ENCODE results near the gene STAM2.

DNA sequence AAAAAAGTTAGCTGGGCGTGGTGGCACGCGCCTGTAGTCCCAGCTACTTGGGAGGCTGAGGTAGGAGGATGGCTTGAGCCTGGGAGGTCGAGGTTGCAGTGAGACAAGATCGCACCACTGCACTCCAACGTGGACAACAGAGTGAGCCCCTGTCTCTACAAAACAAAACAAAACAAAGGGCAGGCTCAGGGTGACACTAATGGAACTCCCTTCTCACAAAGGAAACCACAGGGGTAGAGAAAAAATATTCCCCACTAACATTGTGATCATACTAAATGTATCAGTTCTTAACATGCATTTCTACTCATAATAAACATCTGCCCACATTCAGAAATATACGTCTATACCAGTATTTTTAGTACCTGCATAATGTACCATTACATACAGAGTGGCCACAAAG is 21.1 kb downstream of the STAM2 start:
- TF ChIP-seq, protein P1, sequence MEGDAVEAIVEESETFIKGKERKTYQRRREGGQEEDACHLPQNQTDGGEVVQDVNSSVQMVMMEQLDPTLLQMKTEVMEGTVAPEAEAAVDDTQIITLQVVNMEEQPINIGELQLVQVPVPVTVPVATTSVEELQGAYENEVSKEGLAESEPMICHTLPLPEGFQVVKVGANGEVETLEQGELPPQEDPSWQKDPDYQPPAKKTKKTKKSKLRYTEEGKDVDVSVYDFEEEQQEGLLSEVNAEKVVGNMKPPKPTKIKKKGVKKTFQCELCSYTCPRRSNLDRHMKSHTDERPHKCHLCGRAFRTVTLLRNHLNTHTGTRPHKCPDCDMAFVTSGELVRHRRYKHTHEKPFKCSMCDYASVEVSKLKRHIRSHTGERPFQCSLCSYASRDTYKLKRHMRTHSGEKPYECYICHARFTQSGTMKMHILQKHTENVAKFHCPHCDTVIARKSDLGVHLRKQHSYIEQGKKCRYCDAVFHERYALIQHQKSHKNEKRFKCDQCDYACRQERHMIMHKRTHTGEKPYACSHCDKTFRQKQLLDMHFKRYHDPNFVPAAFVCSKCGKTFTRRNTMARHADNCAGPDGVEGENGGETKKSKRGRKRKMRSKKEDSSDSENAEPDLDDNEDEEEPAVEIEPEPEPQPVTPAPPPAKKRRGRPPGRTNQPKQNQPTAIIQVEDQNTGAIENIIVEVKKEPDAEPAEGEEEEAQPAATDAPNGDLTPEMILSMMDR (IDR thresholded peaks at IDR 0.05), result no peak
- TF ChIP-seq POLR2A (IDR thresholded peaks at IDR 0.05), result no peak
